HFF-Myc (cell line): ENCODE results near the gene EPN1.

Source experiments
- DNase-seq: peaks from one replicate; pipeline ENCODE4 v3.0.0-alpha.2; 2011; ENCODE audit warnings: low read depth; ENCODE audit errors: extremely low read depth
- H3K4me3 ChIP-seq: replicated peaks from 2 replicates; pipeline ENCODE4 v1.5.1; 2011; ENCODE audit warnings: low read depth, mild to moderate bottlenecking, control low read depth, low read length
- CTCF ChIP-seq: IDR thresholded peaks from 2 replicates; pipeline ENCODE4 v1.5.1; 2012; ENCODE audit warnings: mild to moderate bottlenecking, low read depth, low read length, control low read depth; ENCODE audit errors: missing control alignments

The EPN1 gene

DNA sequence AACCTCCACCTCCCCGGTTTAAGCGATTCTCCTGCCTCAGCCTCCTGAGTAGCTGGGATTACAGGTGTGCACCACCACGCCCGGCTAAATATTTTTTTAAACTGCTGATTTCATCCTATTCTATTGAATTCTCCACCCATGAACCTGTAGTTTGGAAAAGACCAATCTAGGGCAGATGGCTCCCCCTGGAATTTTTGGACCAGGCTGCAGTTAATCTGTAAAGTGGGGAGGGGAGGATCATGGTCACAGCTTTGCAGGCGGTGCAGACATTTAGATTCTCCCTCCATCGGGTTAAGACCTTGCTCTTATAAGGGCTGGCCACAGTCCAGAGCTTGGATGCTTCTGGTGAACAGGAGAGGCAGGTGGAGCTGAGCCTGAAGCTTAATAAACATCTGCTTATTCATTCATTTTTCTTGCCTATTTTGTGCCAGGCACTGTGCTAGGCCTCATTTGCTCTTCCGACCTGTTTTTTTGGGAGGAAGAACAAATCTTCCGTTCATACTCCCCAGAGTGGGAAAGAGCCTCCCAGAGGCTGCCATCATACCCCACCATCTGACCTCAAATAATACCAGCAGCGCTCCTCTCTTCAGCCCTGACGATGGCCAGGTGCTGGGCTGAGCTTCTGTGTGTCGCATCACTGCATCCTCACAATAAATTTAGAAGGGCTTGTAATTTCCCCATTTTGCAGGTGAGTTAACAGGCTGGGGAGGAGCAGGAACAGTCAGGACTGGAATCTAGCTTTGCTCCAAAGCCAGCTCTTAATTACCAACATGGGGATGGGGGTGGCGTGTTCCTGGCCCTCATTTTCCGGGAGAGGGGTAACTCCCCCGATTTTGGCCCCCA is 27.9 kb upstream of the EPN1 start:
- H3K4me3 ChIP-seq: peak overlapping the region; percentile 72
- DNase-seq: no peak
- TF ChIP-seq CTCF: no peak

GRCh38 chr19:55647732-55648584 is 27.1 kb upstream of the EPN1 start, which contains the start of gene CCDC106:
Gene CCDC106, plus strand, starts transcription at chr19:55648212. Its CDS starts 835 bp downstream, at chr19:55649047.
- peak within 1 kb of the TSS; percentile 72 for H3K4me3 ChIP-seq

DNA sequence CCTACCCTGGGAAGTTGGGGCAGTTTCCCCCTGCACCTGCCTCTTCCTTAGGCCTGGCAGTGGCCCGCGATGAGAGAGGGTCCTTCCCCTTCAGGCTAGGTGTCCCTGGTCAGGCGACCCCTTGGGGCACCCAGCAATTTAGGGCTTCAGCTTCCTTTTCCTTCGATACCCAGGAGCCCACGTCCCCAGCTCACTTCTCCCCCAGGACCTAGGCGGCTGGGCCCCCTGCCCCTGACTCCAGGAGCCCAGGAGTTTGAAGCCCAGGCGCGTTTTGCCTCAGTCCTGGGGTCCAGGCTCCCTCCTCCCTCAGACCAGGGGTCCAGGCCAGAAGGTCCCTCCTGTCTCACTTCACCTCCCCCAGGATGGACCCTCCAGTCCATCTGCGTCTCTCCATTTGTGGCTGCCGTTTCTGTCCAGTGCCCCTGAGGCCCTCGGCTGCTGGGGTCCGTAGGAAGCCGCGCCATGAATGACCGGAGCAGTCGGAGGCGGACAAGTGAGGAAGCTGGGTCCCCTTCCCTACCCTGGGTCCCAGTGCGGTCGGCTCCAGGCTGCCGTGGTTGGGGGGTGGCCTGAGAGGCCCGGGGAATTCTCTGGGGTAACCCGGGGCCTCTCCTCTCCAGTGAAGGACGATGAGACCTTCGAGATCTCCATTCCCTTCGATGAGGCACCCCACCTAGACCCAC is 26.3 kb upstream of the EPN1 start:
- H3K4me3 ChIP-seq: peak overlapping the region; percentile 72
- no peak for TF ChIP-seq CTCF
- no peak for DNase-seq

More at GRCh38 chr19:55647732-55648584, 27.1 kb upstream of the EPN1 start, which contains the start of gene CCDC106:
- TF ChIP-seq CTCF: no peak
- no peak for DNase-seq

DNA sequence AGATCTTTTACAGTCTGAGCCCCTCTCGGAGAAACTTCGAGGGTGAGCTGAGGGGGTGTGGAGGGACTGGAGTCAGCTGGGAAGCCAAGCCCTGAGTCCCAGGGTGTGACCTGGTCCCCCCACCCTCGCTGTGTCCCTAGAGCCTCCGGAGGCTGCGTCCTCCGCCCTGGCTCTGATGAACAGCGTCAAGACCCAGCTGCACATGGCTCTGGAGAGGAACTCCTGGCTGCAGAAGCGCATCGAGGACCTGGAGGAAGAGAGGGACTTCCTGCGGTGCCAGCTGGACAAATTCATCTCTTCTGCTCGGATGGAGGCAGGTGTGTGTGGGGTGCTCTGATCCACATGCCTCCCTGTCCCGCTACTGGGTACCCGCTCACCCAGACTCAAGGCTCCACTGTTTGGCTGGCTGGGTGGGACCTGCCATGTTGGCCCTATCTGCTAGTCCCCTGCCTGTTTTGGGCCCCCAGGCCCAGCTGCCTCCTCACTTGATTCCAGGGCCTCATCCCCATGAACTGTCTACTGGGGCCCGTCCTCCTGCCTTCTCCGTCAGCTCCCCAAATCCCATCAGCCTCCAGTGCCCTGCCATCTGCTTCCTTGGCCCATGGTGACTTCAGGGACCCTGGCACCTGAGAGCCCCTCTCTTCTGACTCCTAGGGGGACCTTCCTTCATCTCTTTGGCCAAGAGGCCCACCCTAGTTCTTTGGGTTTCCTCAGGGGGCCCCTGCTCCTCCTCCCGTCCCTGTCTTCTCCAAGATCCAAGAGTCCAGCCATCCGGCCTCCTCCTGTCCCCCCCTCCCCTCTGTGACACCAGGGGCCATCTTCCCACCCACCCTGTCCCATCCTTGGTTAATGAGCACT is 25.5 kb upstream of the EPN1 start:
- TF ChIP-seq CTCF: no peak
- H3K4me3 ChIP-seq: peak overlapping the region; percentile 72
- no peak for DNase-seq

DNA sequence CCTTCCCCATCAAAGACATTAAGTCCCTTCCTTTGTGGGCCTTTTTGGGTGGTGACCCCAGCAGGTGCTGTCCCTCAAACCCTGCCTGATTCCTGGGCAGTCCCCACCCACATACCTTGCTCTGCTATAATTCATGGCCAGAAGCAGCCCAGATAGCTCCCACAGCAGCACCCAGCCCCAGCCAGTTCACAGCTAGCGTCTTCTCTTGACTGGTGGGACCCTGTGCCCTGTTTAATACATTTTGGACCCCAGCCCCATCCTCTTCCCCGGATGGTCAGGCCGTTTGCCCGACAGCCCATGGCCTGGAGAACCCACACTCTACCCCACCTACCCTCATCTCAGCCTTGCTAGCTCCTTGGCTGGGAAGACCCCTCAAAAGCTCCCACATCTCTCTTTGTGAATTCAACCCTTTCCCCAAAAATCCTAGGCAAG is 24.9 kb upstream of the EPN1 start:
- TF ChIP-seq CTCF: no peak
- H3K4me3 ChIP-seq: no peak overlapping the region
- DNase-seq: no peak

- no peak for TF ChIP-seq CTCF
- DNase-seq: no peak
- H3K4me3 ChIP-seq: no peak overlapping the region
Observed at GRCh38 chr19:55650602-55651230, 24.3 kb upstream of the EPN1 start.
